Glomerular endothelial cell (primary cell): ENCODE results near the gene RASD2. TPM values are rescaled to one million over a fixed set of nuclear protein-coding genes. Genes with fewer than 3 reads are reported as not detected.

Source experiments
- DNase-seq: peaks from one replicate; pipeline ENCODE4 v3.0.0-alpha.2; 2011; ENCODE audit warnings: low read depth, low spot score; ENCODE audit errors: extremely low read depth
- total RNA-seq: library from RNA; depleted of rRNA; stranded (reverse); fragments of >200 nt; gene quantifications from 2 replicates; pipeline ENCODE4 v1.2.3, GENCODE V29; 2015

RASD2 gene
- total RNA-seq, 1 donor from 2014 or later: 0.29 TPM

- DNase-seq: no peak
Observed at GRCh38 chr22:35558031-35558430, 17.4 kb downstream of the RASD2 start.

GRCh38 chr22:35558719-35559118 lies 18.1 kb downstream of the RASD2 start:
- DNase-seq: no peak

- no peak for DNase-seq
Observed at GRCh38 chr22:35559354-35560005, 18.8 kb downstream of the RASD2 start.

GRCh38 chr22:35560366-35560765 lies 19.7 kb downstream of the RASD2 start:
- no peak for DNase-seq

GRCh38 chr22:35560824-35561223 lies 20.2 kb downstream of the RASD2 start:
- DNase-seq: no peak

- no peak for DNase-seq
Observed at GRCh38 chr22:35561796-35562526, 21.3 kb downstream of the RASD2 start.

- no peak for DNase-seq
Observed at GRCh38 chr22:35563211-35563610, 22.6 kb downstream of the RASD2 start.

GRCh38 chr22:35564975-35565867 lies 24.6 kb downstream of the RASD2 start:
- DNase-seq: no peak

GRCh38 chr22:35567351-35568141 lies 26.9 kb downstream of the RASD2 start:
- no peak for DNase-seq

- no peak for DNase-seq
Observed at GRCh38 chr22:35568751-35569739, 28.4 kb downstream of the RASD2 start.

- DNase-seq: no peak
Observed at GRCh38 chr22:35569916-35570315, 29.3 kb downstream of the RASD2 start.

- DNase-seq: no peak
Observed at GRCh38 chr22:35570686-35571194, 30.1 kb downstream of the RASD2 start.

GRCh38 chr22:35572556-35572955 lies 31.9 kb downstream of the RASD2 start:
- DNase-seq: no peak

- no peak for DNase-seq
Observed at GRCh38 chr22:35575116-35575748, 34.6 kb downstream of the RASD2 start.

- DNase-seq: no peak
Observed at GRCh38 chr22:35576671-35577070, 36.0 kb downstream of the RASD2 start.

- DNase-seq: no peak
Observed at GRCh38 chr22:35577799-35578659, 37.4 kb downstream of the RASD2 start.

- DNase-seq: no peak
Observed at GRCh38 chr22:35578836-35579575, 38.4 kb downstream of the RASD2 start.
